ENCODE measurements around the gene MARCKS. TPM values are rescaled to one million over a fixed set of nuclear protein-coding genes. Genes with fewer than 3 reads are reported as not detected.
A peak's percentile ranks its signal among the peaks of the same experiment; 100 is the strongest.

The MARCKS gene
- polyA plus RNA-seq, 2 of the 4 experiments (the other 2 are of a cell fraction): 21.2 to 39.4 TPM

GRCh38 chr6:113882336-113883022 is 25.3 kb downstream of the MARCKS start:
- ChIA-PET POLR2A (no interaction called here), CTCF (interaction anchor here (1.2 to 3.3 kb wide), 2 partner anchors 24 to 26 kb away, joined by 4 to 10 read pairs; no protein-coding TSS in a partner anchor)
- DNase-seq (ENCODE audit: low read depth in 1 of 2, low spot score in 1 of 2): no peak
- TF ChIP-seq JUNB (IDR thresholded peaks at IDR 0.05) (no peak), POLR2A (IDR thresholded peaks at IDR 0.05; ENCODE audit: low read length) (no peak), RARB (CRISPR knock-in tag; IDR thresholded peaks at IDR 0.05) (no peak), MAZ (IDR thresholded peaks at IDR 0.05; ENCODE audit: borderline replicate concordance, low read depth, low read length) (no peak), FOSB (CRISPR knock-in tag; IDR thresholded peaks at IDR 0.05) (no peak), ZC3H11A (IDR thresholded peaks at IDR 0.05) (no peak), CHD2 (IDR thresholded peaks at IDR 0.05; ENCODE audit: low read length, partially characterized antibody) (no peak), PHF8 (IDR thresholded peaks at IDR 0.05; ENCODE audit: borderline replicate concordance, low read depth) (no peak), HES2 (IDR thresholded peaks at IDR 0.05) (no peak), RCOR1 (IDR thresholded peaks at IDR 0.05; ENCODE audit: low read depth, low read length) (no peak), ZFP36 (IDR thresholded peaks at IDR 0.05; ENCODE audit: borderline replicate concordance, partially characterized antibody) (no peak)
- FAIRE-seq: no peak
- 90% methylated on average over 2 of the region's 2 CpGs for WGBS (ENCODE audit: missing lambda C conversion rate)
- peaks cover 16% of the 10 kb centered on the region; the same call in 2 of the 3 replicates for H3K4me1 ChIP-seq
- H3K4me2 ChIP-seq: no peak overlapping the region
- no peaks in the 10 kb centered on the region for H3K9me3 ChIP-seq
- H3K4me3 ChIP-seq: no peak overlapping the region
- no peak overlapping the region for H3K27ac ChIP-seq
- no peak for ATAC-seq

- DNase-seq (ENCODE audit: low read depth in 1 of 2, low spot score in 1 of 2) (no peak), FAIRE-seq (no peak), ATAC-seq (no peak)
- no peaks in the 10 kb centered on the region for H3K9me3 ChIP-seq
- CTCF ChIA-PET: interaction anchor here (1.2 to 3.3 kb wide), 2 partner anchors 24 to 25 kb away, joined by 4 to 10 read pairs; no protein-coding TSS in a partner anchor
- H3K4me2 ChIP-seq: no peak overlapping the region
- no peak overlapping the region for H3K4me3 ChIP-seq
- 86% methylated on average over 2 of the region's 2 CpGs for WGBS (ENCODE audit: missing lambda C conversion rate)
- POLR2A ChIA-PET: no interaction called here
- peaks cover 13% of the 10 kb centered on the region; the same call in 2 of the 3 replicates for H3K4me1 ChIP-seq
- TF ChIP-seq HEYL (CRISPR knock-in tag; IDR thresholded peaks at IDR 0.05) (no peak), HDAC2 (IDR thresholded peaks at IDR 0.05) (no peak), POLR2A (IDR thresholded peaks at IDR 0.05; ENCODE audit: low read length) (no peak)
- no peak overlapping the region for H3K27ac ChIP-seq
Measured at GRCh38 chr6:113884011-113884410, 26.9 kb downstream of the MARCKS start.

GRCh38 chr6:113886512-113886911 is 29.4 kb downstream of the MARCKS start:
- Histone ChIP-seq H3K4me2 (no peak overlapping the region), H3K27ac (no peak overlapping the region), H3K9me3 (no peaks in the 10 kb centered on the region), H3K4me3 (no peak overlapping the region), H3K4me1 (peaks cover 9% of the 10 kb centered on the region; the same call in 2 of the 3 replicates)
- DNase-seq (ENCODE audit: low read depth in 1 of 2, low spot score in 1 of 2) (no peak), ATAC-seq (no peak), FAIRE-seq (no peak)
- ChIA-PET CTCF (no interaction called here), POLR2A (no interaction called here)
- WGBS (ENCODE audit: missing lambda C conversion rate): 88% methylated on average over 1 of the region's 1 CpG
- TF ChIP-seq MAFK (IDR thresholded peaks at IDR 0.05; ENCODE audit: partially characterized antibody): peak; percentile 27
- no peak for TF ChIP-seq MAZ (IDR thresholded peaks at IDR 0.05; ENCODE audit: borderline replicate concordance, low read depth, low read length)
- no peak for TF ChIP-seq HES2 (IDR thresholded peaks at IDR 0.05)
- no peak for TF ChIP-seq RNF2 (IDR thresholded peaks at IDR 0.05; ENCODE audit: borderline replicate concordance, low read depth)
- no peak for TF ChIP-seq JUNB (IDR thresholded peaks at IDR 0.05)
- no peak for TF ChIP-seq TFCP2L1 (CRISPR knock-in tag; IDR thresholded peaks at IDR 0.05)

GRCh38 chr6:113888493-113888892 is 31.3 kb downstream of the MARCKS start:
- no peak for DNase-seq (ENCODE audit: low read depth in 1 of 2, low spot score in 1 of 2)
- no peak overlapping the region for H3K4me3 ChIP-seq
- POLR2A ChIA-PET: no interaction called here
- no peak overlapping the region for H3K4me2 ChIP-seq
- no peak for FAIRE-seq
- H3K4me1 ChIP-seq: no peaks in the 10 kb centered on the region
- CTCF ChIA-PET: interaction anchor here (0.7 to 2.1 kb wide), 3 partner anchors 9 to 20 kb away, joined by 3 to 11 read pairs (median 5); no protein-coding TSS in a partner anchor
- H3K27ac ChIP-seq: no peak overlapping the region
- ATAC-seq: no peak
- TF ChIP-seq SREBF2 (IDR thresholded peaks at IDR 0.05) (no peak), ELK1 (IDR thresholded peaks at IDR 0.05; ENCODE audit: low read depth, low read length) (no peak), HMGXB4 (CRISPR knock-in tag; IDR thresholded peaks at IDR 0.05; ENCODE audit: borderline replicate concordance) (no peak), MAFK (IDR thresholded peaks at IDR 0.05; ENCODE audit: partially characterized antibody) (no peak)
- H3K9me3 ChIP-seq: no peaks in the 10 kb centered on the region

All from A549 (cell line).